GM18861 (cell line): ENCODE data around the gene ARSB.
A peak's percentile ranks its signal among the peaks of the same experiment; 100 is the strongest.
"Not testable (repeated sequence)": the region's sequence is repeated elsewhere in the genome, so short reads cannot be mapped to it uniquely, and the experiment has no call there.

Source experiments
- ATAC-seq: cut with Tn5 transposase; IDR thresholded peaks from one replicate; pipeline ENCODE4 v1.9.1; 2021; ENCODE audit not compliant: unreplicated experiment

ARSB gene

GRCh38 chr5:78758169-78758839, 226.8 kb downstream of the ARSB start:
- ATAC-seq: peak; percentile 59

- peak; percentile 51 for ATAC-seq
Observed at GRCh38 chr5:78757269-78758053, 227.6 kb downstream of the ARSB start.

DNA sequence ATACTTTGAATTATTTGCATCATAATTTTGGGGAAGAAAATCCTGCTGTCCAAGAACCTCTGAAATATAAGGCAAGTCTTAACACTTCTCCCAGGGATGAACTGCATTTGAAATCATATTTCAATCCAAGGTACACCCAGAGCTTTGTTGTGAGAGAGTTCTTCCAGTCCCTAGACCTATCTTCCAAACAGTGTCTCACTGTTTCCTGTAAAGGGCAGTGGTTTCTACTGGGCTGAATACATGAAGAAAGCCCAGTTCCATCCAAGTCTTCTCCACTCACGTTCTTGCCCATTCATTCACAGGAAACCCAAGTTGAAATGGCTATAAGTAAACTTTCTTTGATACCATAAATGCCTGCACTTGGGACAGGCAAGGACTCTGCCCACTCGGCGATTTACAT, 228.3 kb downstream of the ARSB start:
- ATAC-seq: no peak

- no peak for ATAC-seq
Observed at GRCh38 chr5:78755822-78756429, 229.2 kb downstream of the ARSB start.

GRCh38 chr5:78754655-78755054, 230.5 kb downstream of the ARSB start:
- no peak for ATAC-seq

DNA sequence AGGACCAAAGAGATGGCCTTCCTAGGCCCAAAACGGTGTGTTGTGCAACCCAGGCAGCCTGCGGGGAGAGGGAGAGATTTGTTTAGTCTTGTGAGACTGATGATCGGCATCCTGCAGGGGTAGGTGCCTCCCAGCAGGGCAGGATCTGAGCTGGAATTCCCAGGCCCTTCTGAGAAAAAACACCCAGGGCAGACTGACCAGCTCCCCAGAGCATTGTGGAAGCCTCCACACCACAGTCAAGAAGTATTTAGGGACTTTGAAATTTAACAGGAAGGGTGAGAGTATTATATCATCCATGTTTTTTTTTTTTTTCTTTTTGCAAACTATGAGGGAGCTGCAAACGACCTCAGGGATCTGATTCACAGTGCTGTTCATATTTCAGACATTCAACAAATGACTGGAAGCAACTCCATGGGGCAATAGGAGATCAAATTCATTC, 232.0 kb downstream of the ARSB start:
- no peak for ATAC-seq

DNA sequence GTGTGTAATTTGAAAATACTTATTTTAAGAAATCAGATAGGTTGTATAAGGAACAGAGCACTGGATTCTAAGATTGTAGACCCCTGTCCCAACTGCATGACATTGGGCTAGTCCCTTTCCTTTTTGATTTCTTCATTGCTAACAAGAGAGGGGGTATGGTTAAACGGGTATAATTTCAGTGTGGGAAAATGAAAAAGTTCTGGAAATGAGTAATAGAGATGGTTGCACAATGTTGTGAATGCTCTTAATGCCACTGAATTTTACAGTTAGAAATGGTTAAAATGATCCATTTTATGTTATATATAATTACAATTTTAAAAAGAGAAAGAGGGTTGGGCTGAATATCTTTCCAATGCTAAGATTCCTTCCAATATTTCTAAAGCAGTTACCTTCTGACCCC, 233.2 kb downstream of the ARSB start:
- no peak for ATAC-seq

DNA sequence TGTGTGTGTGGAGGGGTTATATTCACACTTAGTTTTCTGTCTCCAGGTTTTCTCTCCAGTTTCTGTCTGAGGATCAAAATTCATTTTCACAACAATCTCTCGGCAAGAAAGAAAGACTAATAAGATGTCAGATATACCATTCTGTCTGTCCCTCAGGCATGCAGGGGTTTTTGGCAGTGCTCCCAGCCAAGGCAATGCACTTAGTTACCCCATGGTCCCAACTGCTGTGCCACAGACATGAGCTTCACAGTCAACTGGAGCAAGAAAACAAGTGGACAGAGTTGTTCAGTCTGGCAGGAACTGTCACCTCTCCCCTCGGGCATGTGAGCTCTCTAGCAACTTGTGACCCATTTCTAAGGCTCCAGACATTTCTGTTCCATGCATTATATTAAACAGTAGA, 234.8 kb downstream of the ARSB start:
- no peak for ATAC-seq

DNA sequence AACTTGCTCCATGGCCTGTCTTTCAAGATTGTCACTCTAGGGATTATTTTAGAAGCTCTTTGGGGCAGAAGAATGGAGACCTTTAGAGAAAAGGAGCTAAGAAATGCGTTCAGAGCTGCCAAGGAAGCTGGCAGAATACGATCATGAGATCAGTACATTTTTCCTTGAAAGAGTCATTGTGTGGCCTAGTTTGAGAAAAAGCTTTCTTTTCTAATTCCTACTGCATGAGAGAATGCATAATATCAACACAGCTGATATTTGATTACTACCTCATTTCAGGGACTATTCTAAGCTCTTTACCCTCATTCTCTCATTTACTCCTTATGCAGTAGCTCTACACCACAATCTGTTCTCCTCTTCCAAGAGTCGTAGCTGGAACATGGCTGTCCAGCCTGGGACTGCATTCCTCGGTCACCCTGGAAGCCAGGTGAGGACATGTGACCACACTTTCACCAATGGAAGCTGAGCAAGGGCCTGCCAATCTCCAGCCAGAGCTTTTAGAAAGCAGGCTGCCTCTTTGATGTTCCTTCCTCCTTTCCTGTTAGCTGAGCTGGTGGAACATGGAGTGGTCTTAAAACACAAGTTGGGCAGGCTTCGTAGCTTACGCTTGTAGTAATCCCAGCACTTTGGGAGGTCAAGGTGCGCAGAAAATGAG, 237.3 kb downstream of the ARSB start:
- ATAC-seq: no peak

DNA sequence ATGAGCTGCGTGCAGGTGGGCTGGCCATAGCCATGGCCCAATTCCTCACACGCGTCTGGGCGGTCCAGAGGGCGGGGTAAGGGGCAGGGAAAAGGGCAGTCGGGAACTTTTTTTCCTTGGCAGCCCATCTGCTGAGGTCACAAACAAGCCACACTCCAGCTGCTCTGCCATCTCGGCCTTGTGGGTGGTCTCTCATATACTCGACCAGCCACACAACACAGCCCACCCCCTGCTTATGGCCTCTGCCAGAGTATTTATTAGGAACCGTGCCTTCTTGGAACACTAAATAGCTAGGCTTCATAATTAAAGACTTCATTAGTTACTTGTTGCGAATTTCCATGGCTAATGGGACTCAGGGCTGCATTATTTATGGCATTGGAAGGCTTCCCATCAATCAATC, 238.1 kb downstream of the ARSB start:
- ATAC-seq: no peak

DNA sequence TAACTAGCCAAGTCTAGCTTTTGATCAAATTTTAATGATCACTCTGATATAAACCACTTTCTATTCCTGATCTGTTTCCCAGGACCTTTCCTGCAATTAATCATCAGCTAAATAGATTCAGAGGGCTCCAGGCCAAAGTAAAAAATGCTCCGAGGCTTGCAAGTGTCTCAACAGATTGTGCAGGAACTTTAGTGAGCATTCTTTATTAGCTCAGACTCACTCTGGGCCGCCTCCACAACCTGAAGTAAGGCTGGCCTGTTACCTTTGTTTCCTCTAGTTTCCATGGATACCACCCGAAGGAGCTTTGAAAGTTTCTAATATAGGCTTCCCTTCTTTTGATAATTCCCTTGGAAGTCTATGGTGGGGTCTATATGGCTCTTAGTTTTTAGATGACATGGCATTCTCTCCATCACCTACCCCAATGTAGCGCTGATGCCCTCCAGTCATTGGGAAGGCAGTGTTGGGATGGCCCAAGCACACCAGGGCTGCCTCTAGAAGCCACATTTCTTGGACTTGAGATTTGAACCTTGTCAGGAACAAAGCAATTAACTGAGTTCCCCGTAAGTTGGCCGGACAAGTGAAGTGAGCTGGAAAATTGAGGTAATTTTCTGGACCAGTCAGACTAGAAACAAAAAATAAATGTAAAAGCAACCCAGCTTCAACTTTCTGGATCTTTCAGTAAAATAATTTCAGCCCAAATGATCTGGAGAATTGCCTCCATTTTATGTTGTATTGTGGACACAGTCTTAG, 238.9 kb downstream of the ARSB start:
- no peak for ATAC-seq

- no peak for ATAC-seq
Observed at GRCh38 chr5:78744951-78745534, 240.1 kb downstream of the ARSB start.

DNA sequence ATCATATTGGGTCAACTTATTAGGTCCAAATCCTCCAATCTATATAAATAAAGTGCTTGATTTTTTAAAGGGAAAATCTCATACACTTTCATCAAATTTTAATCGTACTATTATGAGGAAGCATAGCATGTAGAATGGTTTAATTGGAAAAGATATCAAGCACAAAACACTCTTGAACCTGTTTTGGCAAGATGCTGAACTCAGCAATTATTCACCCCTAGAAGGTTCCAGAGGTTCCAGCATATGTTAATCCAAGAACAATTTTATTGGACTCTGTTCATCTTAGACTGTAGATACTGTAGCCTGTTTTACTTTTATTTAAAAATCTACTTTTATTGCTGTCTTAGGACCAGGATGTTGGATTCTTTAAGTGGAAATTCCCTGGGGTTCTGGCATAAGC, 244.1 kb downstream of the ARSB start:
- no peak for ATAC-seq

DNA sequence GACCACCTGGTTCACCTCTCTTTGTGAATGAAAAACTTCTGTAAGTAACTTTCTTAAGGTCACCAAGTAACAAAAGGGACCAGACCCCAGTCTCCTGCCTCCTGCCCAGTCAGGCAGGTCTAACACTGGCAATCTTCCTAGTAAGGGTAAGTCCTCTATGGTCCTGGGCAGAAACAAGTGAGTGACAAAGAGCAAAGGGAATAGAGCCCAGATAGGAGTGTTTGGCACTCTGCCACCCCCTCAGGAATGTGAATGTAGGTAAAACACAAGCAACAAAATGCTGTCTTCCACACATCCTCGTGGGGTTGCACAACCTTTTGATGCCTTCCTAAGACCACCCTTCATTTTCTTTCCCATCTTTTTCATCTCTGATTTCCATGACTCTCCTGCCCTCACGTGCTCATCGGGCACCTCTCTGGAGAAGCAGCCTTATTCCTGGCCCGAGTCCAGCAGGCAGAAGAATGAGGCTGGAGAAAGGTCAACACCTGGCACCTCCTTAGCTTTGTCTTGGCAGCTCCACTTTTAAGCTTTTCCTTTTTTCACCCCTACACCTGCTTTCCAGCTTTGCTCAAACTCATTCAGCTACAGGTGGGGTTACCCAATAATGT, 246.3 kb downstream of the ARSB start:
- ATAC-seq: no peak

DNA sequence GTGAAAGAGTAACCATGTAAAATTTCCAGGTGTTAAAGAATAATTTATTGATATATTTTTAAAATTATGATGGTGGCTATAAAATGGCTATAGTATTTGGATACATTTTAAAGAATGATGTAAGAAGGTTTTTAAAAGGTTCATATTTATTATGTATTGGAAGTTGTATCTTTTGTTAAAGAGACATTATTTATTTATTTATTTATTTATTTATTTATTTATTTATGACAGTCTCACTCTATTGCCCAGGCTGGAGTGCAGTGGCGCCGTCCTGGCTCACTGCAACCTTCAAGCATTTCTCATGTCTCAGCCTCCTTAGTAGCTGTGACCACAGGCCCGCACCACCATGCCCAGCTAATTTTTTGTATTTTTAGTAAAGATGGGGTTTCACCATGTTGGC, 247.0 kb downstream of the ARSB start:
- ATAC-seq: no peak

DNA sequence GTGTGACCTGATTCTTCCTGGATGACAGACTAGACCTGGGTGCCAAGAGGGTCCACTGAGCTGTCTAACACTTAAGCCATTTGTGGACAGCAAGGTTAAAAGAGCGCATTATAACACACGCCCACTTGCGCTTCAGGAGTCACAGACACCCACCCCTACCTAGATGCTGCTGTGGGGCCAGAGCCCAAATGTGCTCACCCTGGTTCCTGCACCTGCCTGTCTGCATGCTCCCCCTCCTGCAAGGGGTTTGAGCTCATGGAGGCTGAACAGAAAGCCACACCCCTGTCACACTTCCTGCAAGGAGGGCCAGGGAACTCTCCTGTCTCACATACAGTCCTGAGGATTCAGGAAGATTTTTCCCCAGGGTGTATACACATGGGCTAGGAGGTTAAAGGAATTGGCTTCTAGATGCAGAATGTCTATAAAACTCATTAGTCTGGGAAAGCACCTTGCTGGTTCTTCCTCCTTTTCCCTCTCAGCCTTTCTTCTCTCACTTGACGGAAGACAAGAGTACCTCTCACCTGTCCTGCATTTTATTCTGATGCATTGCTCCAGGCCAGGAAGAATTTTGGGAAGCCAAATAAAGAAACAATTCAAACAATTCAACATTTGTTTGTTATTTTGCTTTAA, 249.2 kb downstream of the ARSB start:
- ATAC-seq: no peak

DNA sequence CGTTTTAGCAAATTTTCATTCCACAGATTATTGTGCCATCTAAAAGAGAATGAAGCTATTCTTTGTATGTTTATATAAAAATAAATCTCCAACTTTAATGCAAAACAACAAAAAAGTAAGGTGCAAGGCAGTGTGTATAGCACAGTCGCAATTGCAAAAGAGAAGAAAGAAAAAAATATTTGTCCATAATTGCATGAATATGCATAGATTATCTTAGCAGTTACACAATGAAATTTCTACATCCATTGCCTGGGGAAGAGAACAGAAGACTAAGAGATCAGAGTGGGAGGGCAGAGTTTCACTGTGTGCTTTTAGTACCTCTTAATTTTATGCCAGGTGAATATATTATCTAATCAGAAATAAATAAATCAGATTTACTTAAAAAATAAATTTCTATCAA, 250.2 kb downstream of the ARSB start:
- ATAC-seq: no peak

DNA sequence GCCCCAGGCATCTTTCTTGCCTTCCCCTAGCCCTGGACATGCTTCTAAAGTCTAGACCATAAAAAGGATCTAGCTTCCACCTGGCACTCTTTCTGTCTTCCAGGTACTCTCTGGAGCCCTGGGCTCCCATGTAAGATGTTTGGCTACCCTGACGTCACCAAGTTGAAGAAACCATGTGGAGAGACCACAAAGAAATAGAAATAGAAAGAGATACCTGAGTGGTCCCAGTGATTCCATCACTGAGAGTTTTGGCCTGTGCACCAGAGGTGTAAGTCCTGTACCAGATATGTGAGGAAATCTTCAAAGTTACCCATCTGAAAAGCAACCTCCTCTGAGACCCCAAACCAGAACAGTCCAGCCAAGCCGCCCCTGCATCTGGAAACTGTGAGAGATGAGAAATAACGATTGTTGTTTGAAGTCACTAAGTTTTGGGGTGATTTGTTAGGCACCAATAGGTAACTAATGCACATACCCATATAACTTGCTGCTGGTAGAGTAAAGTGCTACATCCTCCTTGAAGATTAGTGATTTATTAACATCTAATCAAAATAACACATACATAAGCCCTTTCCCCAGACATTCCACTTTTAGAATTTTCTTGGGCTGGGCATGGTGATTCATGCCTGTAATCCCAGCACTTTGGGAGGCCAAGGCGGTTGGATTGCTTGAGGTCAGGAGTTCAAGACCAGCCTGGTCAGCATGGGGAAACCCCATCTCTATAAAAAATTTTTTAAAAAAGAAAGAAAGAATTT, 250.8 kb downstream of the ARSB start:
- no peak for ATAC-seq

DNA sequence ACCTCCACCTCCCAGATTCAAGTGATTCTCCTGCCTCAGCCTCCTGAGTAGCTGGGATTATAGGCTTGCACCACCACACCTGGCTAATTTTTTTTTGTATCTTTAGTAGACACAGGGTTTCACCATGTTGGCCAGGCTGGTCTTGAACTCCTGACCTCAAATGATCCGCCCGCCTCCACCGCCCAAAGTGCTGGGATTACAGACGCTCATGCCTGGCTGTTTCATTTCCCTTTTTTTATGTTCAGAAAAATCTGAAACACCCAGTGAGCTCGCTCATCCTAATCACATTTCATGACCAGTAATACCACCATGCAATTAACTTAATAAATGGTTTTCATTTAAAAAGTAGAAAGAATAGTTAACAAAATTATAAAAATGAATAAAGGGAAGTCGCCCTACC, 252.4 kb downstream of the ARSB start:
- not testable (repeated sequence) for ATAC-seq
